Measurements from ENCODE around the gene VPS51.

VPS51 gene

DNA sequence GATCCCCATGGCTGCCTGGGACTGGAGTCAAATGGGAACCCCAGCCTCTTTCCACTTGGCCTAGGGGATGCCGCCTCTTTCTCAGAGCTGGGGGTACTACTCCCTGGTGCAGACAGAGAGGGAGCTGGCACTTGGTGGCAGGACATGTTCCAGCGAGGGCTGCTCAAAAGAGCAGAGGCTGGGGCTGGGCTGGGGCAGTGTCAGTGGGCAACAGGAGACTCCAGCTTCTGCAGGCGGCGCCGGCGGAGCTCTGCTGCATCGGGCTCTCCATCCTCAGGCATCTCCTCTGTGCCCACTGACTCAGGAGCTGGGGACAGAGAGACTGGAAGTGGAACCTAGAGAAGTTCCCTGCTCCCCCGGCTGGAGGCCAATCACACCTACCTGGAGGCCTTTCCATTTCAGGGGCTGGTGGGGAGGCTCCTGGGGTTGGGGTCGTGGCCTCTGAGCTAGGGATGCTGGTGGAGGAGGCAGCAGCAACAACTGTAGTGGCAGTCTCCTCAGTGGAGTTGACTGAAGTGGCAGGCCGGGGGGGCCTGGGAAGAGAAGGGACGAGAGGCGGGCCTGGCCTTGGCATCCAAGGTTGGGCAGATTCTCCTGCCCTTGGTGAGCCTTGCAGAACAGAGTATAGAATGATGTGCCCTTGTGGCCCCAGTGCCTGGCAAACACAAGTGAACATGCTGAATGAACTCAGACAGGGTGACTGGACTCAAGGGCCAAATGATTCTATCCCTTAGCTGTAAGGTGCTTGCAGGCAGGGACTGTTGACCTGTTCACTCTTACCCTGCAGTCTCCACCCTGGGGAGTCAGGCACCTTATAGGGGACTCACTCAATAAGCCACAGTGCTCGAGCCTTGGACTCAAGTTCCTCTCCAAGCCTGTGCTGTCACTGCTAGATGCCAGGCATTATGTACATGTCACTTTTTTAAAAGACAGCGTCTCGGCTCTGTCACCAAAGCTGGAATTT is 32.5 kb downstream of the VPS51 start:
- Histone ChIP-seq H3K79me1 (ENCODE audit: low read length) (peaks cover 14% of the 10 kb centered on the region), H2BK120ac (ENCODE audit: low read depth, low read length) (no peak overlapping the region), H2BK5ac (ENCODE audit: low read length) (no peak overlapping the region), H3K27me3 (ENCODE audit: insufficient read depth, low read length, poor library complexity) (no peaks in the 10 kb centered on the region), H3K27ac (ENCODE audit: low read depth, low read length) (no peak overlapping the region), H4K8ac (ENCODE audit: low read depth, low read length) (no peak overlapping the region), H2AK5ac (ENCODE audit: low read length) (no peak overlapping the region), H3K9ac (ENCODE audit: low read length) (no peak overlapping the region), H3K23ac (ENCODE audit: low read length) (no peak overlapping the region), H3K4me1 (ENCODE audit: control insufficient read depth, low read depth, low read length) (peaks cover 2% of the 10 kb centered on the region), H3K36me3 (ENCODE audit: control insufficient read depth, insufficient read depth, low read length) (peaks cover 8% of the 10 kb centered on the region), H3K4ac (ENCODE audit: low read depth, low read length) (no peak overlapping the region), H2BK15ac (replicated peaks; ENCODE audit: low read depth) (no peak overlapping the region), H3K4me2 (ENCODE audit: low read length) (no peak overlapping the region), H3K56ac (ENCODE audit: low read length) (no peak overlapping the region), H4K5ac (ENCODE audit: low read length) (no peak overlapping the region), H3K18ac (ENCODE audit: low read length) (no peak overlapping the region), H3K79me2 (ENCODE audit: control insufficient read depth, insufficient read depth, low read length) (peaks cover 8% of the 10 kb centered on the region), H3K4me3 (ENCODE audit: low read length) (no peak overlapping the region)
- no CpG with 5 or more reads among the region's 15 CpGs for WGBS (ENCODE audit: extremely low coverage, insufficient coverage, low lambda C conversion rate)
- no peak for DNase-seq

DNA sequence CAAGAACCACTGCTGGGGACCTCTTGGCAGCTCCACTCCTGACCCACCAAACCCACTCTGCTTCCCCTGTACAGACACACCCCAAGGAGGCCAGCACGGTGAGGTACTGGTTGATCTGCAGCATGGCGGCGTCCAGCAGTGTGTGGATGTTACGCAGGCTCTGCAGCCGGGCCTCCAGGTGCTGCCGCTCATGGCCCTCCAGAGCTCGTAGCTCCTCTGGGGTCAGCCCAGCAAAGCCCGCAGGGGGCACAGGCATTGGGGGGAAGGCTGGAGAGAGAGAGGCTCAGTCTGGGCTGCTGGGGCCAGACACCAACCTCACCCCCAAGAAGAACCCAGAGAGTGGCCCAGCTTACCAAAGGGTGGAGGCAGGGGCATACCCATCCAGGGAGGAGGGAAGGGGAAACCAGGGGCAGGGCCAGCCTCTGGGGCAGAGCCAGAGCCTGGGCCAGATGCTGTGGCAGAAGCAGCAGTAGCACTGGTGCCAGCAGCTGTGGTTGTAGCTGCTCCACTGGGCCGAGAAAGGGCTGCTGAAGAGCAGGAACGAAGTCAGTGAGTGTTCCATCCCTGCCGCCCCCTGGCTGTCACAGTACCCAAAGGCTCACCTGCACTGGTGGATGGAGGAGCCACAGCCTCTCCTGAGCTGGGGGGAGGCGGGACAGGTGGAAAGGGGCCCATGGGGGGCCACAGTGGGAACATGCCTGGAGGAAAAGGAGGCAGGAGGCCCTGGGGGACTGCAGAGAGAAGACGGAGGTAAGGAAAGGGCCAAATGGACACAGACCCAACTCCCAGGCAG is 33.8 kb downstream of the VPS51 start:
- no peak overlapping the region for H3K56ac ChIP-seq (ENCODE audit: low read length)
- H3K27ac ChIP-seq (ENCODE audit: low read depth, low read length) = no peak overlapping the region
- H2BK5ac ChIP-seq (ENCODE audit: low read length) = no peak overlapping the region
- peaks cover 13% of the 10 kb centered on the region for H3K79me2 ChIP-seq (ENCODE audit: control insufficient read depth, insufficient read depth, low read length)
- H3K4ac ChIP-seq (ENCODE audit: low read depth, low read length) = no peak overlapping the region
- H3K36me3 ChIP-seq (ENCODE audit: control insufficient read depth, insufficient read depth, low read length) = peaks cover 8% of the 10 kb centered on the region
- H3K79me1 ChIP-seq (ENCODE audit: low read length) = peaks cover 16% of the 10 kb centered on the region
- H3K4me1 ChIP-seq (ENCODE audit: control insufficient read depth, low read depth, low read length) = peaks cover 2% of the 10 kb centered on the region
- H2AK5ac ChIP-seq (ENCODE audit: low read length) = no peak overlapping the region
- DNase-seq = no peak
- no peak overlapping the region for H4K8ac ChIP-seq (ENCODE audit: low read depth, low read length)
- no peak overlapping the region for H2BK15ac ChIP-seq (replicated peaks; ENCODE audit: low read depth)
- no CpG with 5 or more reads among the region's 13 CpGs for WGBS (ENCODE audit: extremely low coverage, insufficient coverage, low lambda C conversion rate)
- no peak overlapping the region for H3K23ac ChIP-seq (ENCODE audit: low read length)
- H3K4me3 ChIP-seq (ENCODE audit: low read length) = no peak overlapping the region
- no peak overlapping the region for H2BK120ac ChIP-seq (ENCODE audit: low read depth, low read length)
- H3K4me2 ChIP-seq (ENCODE audit: low read length) = no peak overlapping the region
- no peaks in the 10 kb centered on the region for H3K27me3 ChIP-seq (ENCODE audit: insufficient read depth, low read length, poor library complexity)
- no peak overlapping the region for H3K18ac ChIP-seq (ENCODE audit: low read length)
- H4K5ac ChIP-seq (ENCODE audit: low read length) = no peak overlapping the region
- no peak overlapping the region for H3K9ac ChIP-seq (ENCODE audit: low read length)

DNA sequence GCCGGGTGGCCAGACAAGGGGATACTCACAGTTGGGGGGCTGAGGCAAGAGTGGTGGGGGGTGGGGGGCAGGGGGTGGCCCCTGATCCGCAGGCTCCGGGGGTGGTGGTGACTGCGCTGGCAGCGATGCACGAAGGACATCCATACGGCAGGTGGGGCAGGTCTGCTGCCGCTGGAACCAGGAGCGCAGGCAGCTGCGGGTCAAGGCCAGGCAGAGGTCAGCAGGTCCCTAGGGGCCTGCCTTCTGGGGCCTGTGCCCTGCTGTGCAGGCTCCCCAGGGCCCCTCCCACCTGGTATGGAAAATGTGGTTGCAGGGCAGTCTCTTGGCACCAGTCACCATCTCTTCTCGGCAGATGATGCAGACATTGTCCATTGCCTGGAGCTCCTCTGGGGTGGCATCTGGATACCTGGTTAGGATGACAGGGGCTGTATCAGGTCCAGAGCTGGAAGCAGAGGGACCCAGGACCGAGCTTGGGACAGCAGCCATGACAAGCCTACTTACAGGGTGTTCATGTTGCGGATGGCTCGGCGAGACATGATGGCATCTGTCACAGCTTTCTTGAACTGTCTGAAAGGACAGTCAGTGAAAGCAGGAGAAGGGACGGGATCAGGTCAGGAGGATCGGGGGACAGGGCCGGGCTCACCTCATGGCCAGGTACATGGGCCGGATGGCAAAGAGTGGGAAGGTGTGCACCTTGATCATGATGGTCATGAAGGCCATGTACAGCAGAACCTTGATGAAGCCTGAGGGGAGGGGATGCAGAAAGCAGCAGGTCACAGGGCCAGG is 34.8 kb downstream of the VPS51 start:
- peaks cover 3% of the 10 kb centered on the region for H3K36me3 ChIP-seq (ENCODE audit: control insufficient read depth, insufficient read depth, low read length)
- H2BK120ac ChIP-seq (ENCODE audit: low read depth, low read length) = no peak overlapping the region
- H2BK5ac ChIP-seq (ENCODE audit: low read length) = no peak overlapping the region
- no peak overlapping the region for H4K8ac ChIP-seq (ENCODE audit: low read depth, low read length)
- peaks cover 13% of the 10 kb centered on the region for H3K79me2 ChIP-seq (ENCODE audit: control insufficient read depth, insufficient read depth, low read length)
- peaks cover 16% of the 10 kb centered on the region for H3K79me1 ChIP-seq (ENCODE audit: low read length)
- H2AK5ac ChIP-seq (ENCODE audit: low read length) = no peak overlapping the region
- no peak overlapping the region for H3K18ac ChIP-seq (ENCODE audit: low read length)
- peaks cover 2% of the 10 kb centered on the region for H3K4me1 ChIP-seq (ENCODE audit: control insufficient read depth, low read depth, low read length)
- H4K5ac ChIP-seq (ENCODE audit: low read length) = no peak overlapping the region
- H2BK15ac ChIP-seq (replicated peaks; ENCODE audit: low read depth) = no peak overlapping the region
- no CpG with 5 or more reads among the region's 19 CpGs for whole genome bisulfite sequencing (ENCODE audit: extremely low coverage, insufficient coverage, low lambda C conversion rate)
- H3K56ac ChIP-seq (ENCODE audit: low read length) = no peak overlapping the region
- H3K9ac ChIP-seq (ENCODE audit: low read length) = no peak overlapping the region
- H3K23ac ChIP-seq (ENCODE audit: low read length) = no peak overlapping the region
- H3K4me3 ChIP-seq (ENCODE audit: low read length) = no peak overlapping the region
- no peak overlapping the region for H3K4ac ChIP-seq (ENCODE audit: low read depth, low read length)
- no peak overlapping the region for H3K4me2 ChIP-seq (ENCODE audit: low read length)
- DNase-seq = no peak
- no peaks in the 10 kb centered on the region for H3K27me3 ChIP-seq (ENCODE audit: insufficient read depth, low read length, poor library complexity)
- H3K27ac ChIP-seq (ENCODE audit: low read depth, low read length) = no peak overlapping the region

DNA sequence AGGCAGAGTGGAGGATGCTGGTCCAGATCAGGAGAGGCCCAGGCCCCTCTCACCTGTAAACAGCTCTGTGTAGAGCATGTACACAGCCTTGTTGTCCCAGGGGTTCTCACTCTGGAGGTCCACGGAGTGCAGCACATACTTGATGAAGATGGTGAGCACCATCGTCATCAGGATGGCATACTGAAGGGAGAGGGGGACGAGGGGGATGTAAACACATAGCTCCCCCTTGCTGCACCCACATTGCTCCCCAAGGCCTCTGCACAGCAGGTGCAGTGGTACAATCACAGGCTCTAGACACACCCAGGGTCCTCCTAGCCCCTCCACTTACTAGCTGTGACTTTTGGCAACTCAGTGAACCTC is 35.4 kb downstream of the VPS51 start:
- DNase-seq = no peak
- Histone ChIP-seq H3K56ac (ENCODE audit: low read length) (no peak overlapping the region), H2BK120ac (ENCODE audit: low read depth, low read length) (no peak overlapping the region), H3K4me2 (ENCODE audit: low read length) (no peak overlapping the region), H2BK5ac (ENCODE audit: low read length) (no peak overlapping the region), H3K79me2 (ENCODE audit: control insufficient read depth, insufficient read depth, low read length) (peaks cover 13% of the 10 kb centered on the region), H3K79me1 (ENCODE audit: low read length) (peaks cover 16% of the 10 kb centered on the region), H3K4ac (ENCODE audit: low read depth, low read length) (no peak overlapping the region), H2AK5ac (ENCODE audit: low read length) (no peak overlapping the region), H3K18ac (ENCODE audit: low read length) (no peak overlapping the region), H3K23ac (ENCODE audit: low read length) (no peak overlapping the region), H3K4me3 (ENCODE audit: low read length) (no peak overlapping the region), H4K5ac (ENCODE audit: low read length) (no peak overlapping the region), H3K27ac (ENCODE audit: low read depth, low read length) (no peak overlapping the region), H3K9ac (ENCODE audit: low read length) (no peak overlapping the region), H4K8ac (ENCODE audit: low read depth, low read length) (no peak overlapping the region), H3K36me3 (ENCODE audit: control insufficient read depth, insufficient read depth, low read length) (peaks cover 3% of the 10 kb centered on the region), H2BK15ac (replicated peaks; ENCODE audit: low read depth) (no peak overlapping the region), H3K4me1 (ENCODE audit: control insufficient read depth, low read depth, low read length) (peaks cover 2% of the 10 kb centered on the region), H3K27me3 (ENCODE audit: insufficient read depth, low read length, poor library complexity) (no peaks in the 10 kb centered on the region)
- no CpG with 5 or more reads among the region's 3 CpGs for WGBS (ENCODE audit: extremely low coverage, insufficient coverage, low lambda C conversion rate)

DNA sequence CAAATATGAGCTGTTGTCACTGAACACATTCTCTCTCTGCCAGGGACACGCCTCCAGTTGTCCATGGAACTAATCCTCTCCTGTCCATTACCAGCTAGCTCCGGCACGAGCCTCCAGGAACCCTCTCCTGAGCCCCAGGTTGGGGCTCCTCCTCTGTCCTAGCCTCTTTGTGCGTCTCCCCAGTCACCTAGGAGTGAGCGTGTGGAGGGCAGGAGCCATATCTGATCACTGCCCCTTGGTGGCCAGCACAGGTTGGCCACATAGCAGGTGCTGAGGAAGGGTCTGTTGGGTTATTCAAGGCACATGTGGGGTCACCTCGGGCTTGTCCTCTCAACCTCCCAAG is 35.9 kb downstream of the VPS51 start:
- no peaks in the 10 kb centered on the region for H3K27me3 ChIP-seq (ENCODE audit: insufficient read depth, low read length, poor library complexity)
- no peak overlapping the region for H3K4me2 ChIP-seq (ENCODE audit: low read length)
- H3K18ac ChIP-seq (ENCODE audit: low read length) = no peak overlapping the region
- no peak overlapping the region for H2BK15ac ChIP-seq (replicated peaks; ENCODE audit: low read depth)
- no peak overlapping the region for H3K4ac ChIP-seq (ENCODE audit: low read depth, low read length)
- no peak overlapping the region for H3K23ac ChIP-seq (ENCODE audit: low read length)
- no CpG with 5 or more reads among the region's 6 CpGs for WGBS (ENCODE audit: extremely low coverage, insufficient coverage, low lambda C conversion rate)
- peaks cover 13% of the 10 kb centered on the region for H3K79me2 ChIP-seq (ENCODE audit: control insufficient read depth, insufficient read depth, low read length)
- no peak overlapping the region for H4K5ac ChIP-seq (ENCODE audit: low read length)
- no peak overlapping the region for H2AK5ac ChIP-seq (ENCODE audit: low read length)
- no peak overlapping the region for H3K4me3 ChIP-seq (ENCODE audit: low read length)
- no peak overlapping the region for H4K8ac ChIP-seq (ENCODE audit: low read depth, low read length)
- no peak for DNase-seq
- peaks cover 2% of the 10 kb centered on the region for H3K4me1 ChIP-seq (ENCODE audit: control insufficient read depth, low read depth, low read length)
- no peak overlapping the region for H3K9ac ChIP-seq (ENCODE audit: low read length)
- peaks cover 16% of the 10 kb centered on the region for H3K79me1 ChIP-seq (ENCODE audit: low read length)
- H3K36me3 ChIP-seq (ENCODE audit: control insufficient read depth, insufficient read depth, low read length) = peaks cover 2% of the 10 kb centered on the region
- H2BK120ac ChIP-seq (ENCODE audit: low read depth, low read length) = no peak overlapping the region
- H2BK5ac ChIP-seq (ENCODE audit: low read length) = no peak overlapping the region
- H3K56ac ChIP-seq (ENCODE audit: low read length) = no peak overlapping the region
- no peak overlapping the region for H3K27ac ChIP-seq (ENCODE audit: low read depth, low read length)

All from mesendoderm (in vitro differentiated cells).